RKO (cell line): ENCODE measurements around the gene S100B.

Source experiments
- DNase-seq: peaks from one replicate; pipeline ENCODE4 v3.0.0-alpha.2; 2016; ENCODE audit warnings: low spot score

The S100B gene

GRCh38 chr21:46559291-46559983 is 45.4 kb downstream of the S100B start:
- no peak for DNase-seq

GRCh38 chr21:46557919-46558392 is 46.9 kb downstream of the S100B start:
- no peak for DNase-seq

- no peak for DNase-seq
These were observed 47.4 kb downstream of the S100B start for GRCh38 chr21:46557469-46557868.

GRCh38 chr21:46556802-46557201 is 48.1 kb downstream of the S100B start:
- no peak for DNase-seq

- no peak for DNase-seq
These were observed 49.2 kb downstream of the S100B start for GRCh38 chr21:46555678-46556077.

GRCh38 chr21:46555225-46555617 is 49.7 kb downstream of the S100B start:
- DNase-seq = no peak

DNA sequence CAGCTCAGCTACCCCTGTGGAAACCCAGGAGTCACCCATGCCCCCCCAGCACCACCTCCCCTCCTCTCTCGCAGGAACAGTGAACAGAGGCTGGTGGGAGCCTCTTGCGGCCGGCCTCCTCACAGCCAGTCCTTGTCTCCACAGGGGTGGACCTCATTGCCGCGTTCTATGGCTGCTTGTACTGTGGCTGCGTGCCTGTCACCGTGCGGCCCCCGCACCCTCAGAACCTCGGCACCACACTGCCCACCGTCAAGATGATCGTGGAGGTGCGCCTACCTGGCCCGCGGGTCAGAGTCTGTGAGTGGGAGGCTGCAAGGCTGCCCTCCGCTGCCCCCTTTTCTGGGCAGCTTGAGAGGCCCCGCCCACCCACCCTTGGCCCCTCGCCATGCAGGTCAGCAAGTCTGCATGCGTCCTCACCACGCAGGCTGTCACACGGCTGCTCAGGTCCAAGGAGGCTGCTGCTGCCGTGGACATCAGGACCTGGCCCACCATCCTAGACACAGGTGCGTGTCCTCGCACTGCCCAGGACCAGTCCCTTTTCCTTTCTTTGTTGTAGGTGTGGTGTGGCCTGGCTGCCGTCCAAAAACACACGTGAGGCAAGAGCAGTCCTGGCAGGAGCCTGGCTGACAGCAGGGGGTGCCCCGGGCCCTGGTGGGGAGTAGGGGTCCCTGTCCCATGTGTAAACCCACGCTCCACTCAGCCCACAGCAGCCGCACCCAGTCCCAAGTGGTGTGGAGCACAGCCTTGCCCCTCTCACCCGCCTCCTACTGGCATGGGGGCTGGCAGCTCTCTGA is 50.3 kb downstream of the S100B start:
- no peak for DNase-seq

GRCh38 chr21:46553993-46554392 is 50.9 kb downstream of the S100B start:
- DNase-seq = no peak

DNA sequence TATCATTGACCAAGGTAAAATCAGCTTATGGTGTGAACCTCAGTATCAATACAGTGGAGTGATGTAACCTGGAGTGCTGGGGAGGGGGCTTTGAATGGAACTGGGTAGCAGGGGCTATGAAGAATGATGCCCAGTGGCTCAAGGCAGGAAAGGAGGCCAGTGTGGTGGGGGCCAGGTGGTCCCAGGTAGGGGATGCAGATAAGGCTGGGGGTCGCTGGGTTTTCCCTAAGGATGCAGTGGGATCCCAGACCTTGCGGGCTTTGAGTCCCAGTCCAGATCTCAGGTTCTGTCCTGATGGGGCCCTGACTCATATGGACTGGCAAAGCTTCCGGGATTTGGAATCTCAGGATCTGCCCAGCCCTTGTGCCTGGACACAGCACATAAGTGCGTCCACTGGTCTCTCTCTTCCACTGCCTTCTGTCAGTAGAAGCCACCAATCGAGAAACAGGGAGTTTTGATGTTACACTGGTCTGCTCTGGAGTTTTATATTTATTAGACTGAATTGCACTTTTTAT is 52.0 kb downstream of the S100B start:
- no peak for DNase-seq

DNA sequence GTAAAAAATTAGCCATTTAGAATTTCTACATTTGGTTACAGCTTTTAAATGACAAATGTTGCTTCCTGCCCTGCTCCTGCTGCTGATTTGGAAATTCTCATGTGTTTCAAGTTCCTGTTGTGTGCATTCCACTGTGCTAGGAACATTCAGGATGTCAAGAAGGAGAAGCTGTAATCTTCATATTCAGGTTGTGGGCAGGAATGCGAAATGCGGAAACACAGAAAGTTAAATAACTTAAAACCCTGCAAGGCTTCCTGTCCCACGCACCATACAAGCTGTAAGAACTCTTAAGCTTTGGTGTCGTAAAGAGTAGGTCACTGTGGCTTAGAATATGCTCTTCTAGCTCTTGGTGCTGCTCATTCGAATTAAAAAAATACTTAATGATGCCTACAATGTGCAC is 52.6 kb downstream of the S100B start:
- no peak for DNase-seq

GRCh38 chr21:46551636-46552241 is 53.1 kb downstream of the S100B start:
- no peak for DNase-seq

GRCh38 chr21:46550116-46550941 is 54.6 kb downstream of the S100B start:
- no peak for DNase-seq

DNA sequence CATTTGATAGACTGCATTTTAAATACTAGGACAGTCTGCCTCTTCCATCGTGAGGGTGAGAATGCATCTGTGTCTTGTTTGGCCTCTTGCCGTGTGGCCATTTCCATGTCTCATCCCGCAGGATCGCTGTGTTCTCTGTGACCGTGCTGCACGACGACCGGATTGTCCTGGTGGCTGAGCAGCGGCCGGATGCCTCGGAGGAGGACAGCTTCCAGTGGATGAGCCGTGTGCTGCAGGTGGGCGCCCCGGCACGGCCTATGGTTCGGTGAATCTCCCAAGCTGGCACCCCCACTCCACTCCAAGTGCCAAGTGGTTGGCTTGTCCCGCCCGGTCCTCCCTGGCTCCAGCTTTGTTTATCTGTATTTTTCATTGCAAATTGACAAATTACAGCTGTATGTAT is 55.2 kb downstream of the S100B start:
- no peak for DNase-seq
